ENCODE results near the gene NIBAN1. TPM values are rescaled to one million over a fixed set of nuclear protein-coding genes. Genes with fewer than 3 reads are reported as not detected.

The NIBAN1 gene
- polyA plus RNA-seq, 1 donor from 2014 or later, result 0.09 TPM

DNA sequence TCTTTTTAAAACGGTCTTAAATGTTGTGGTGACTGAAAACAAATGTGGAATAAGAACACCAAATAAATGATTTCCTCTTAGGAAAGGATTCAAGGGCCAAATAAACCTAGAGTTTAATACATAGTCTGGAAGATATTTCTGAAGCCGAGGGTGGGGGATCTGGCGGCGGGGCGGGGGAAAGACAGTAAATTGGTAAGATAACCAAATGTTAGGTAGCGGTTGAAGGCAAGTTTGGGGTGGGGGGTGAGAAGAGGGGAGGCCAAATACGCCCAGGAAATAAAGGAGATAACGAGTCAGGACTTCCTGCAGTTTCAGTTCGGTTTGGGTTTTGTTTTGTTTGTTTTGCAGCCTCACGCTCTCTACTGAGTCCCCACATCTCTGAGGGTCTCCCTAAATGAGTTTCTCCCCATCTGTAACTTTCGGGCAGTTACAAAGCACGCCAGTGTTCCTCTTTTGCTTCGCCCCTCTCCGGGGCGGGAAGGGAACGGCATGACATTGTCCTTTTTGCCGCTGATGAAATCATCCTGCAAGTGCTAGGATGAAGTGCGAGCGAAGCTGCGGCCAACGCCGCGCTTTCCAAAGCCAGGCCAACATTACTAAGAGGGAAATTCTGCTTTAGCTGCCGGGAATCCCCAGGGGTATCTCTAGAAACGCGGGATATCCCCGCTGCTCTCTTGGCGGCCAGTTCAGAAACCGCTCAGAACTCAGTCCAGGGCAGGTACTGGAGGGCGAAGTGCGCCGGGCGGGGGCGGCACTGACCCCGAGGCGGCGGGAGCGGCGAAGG, 844 bp downstream of the NIBAN1 start:
- peaks cover 48% of the 10 kb centered on the region for H3K27me3 ChIP-seq (ENCODE audit: insufficient read depth, low read depth, low read length)
- no peak overlapping the region for H2AFZ ChIP-seq (ENCODE audit: low read depth, low read length)
- TF ChIP-seq, protein P1, sequence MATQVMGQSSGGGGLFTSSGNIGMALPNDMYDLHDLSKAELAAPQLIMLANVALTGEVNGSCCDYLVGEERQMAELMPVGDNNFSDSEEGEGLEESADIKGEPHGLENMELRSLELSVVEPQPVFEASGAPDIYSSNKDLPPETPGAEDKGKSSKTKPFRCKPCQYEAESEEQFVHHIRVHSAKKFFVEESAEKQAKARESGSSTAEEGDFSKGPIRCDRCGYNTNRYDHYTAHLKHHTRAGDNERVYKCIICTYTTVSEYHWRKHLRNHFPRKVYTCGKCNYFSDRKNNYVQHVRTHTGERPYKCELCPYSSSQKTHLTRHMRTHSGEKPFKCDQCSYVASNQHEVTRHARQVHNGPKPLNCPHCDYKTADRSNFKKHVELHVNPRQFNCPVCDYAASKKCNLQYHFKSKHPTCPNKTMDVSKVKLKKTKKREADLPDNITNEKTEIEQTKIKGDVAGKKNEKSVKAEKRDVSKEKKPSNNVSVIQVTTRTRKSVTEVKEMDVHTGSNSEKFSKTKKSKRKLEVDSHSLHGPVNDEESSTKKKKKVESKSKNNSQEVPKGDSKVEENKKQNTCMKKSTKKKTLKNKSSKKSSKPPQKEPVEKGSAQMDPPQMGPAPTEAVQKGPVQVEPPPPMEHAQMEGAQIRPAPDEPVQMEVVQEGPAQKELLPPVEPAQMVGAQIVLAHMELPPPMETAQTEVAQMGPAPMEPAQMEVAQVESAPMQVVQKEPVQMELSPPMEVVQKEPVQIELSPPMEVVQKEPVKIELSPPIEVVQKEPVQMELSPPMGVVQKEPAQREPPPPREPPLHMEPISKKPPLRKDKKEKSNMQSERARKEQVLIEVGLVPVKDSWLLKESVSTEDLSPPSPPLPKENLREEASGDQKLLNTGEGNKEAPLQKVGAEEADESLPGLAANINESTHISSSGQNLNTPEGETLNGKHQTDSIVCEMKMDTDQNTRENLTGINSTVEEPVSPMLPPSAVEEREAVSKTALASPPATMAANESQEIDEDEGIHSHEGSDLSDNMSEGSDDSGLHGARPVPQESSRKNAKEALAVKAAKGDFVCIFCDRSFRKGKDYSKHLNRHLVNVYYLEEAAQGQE (IDR thresholded peaks at IDR 0.05; ENCODE audit: borderline replicate concordance), result no peak
- TF ChIP-seq EP300 (conservative IDR thresholded peaks at IDR 0.05; ENCODE audit: poor library complexity, severe bottlenecking), result no peak
- TF ChIP-seq POLR2AphosphoS5 (IDR thresholded peaks at IDR 0.05), result no peak
- no peak for TF ChIP-seq TAF1 (IDR thresholded peaks at IDR 0.05; ENCODE audit: low read depth)
- no peak for TF ChIP-seq SMC3 (conservative IDR thresholded peaks at IDR 0.05; ENCODE audit: poor library complexity)
- TF ChIP-seq, protein P2, sequence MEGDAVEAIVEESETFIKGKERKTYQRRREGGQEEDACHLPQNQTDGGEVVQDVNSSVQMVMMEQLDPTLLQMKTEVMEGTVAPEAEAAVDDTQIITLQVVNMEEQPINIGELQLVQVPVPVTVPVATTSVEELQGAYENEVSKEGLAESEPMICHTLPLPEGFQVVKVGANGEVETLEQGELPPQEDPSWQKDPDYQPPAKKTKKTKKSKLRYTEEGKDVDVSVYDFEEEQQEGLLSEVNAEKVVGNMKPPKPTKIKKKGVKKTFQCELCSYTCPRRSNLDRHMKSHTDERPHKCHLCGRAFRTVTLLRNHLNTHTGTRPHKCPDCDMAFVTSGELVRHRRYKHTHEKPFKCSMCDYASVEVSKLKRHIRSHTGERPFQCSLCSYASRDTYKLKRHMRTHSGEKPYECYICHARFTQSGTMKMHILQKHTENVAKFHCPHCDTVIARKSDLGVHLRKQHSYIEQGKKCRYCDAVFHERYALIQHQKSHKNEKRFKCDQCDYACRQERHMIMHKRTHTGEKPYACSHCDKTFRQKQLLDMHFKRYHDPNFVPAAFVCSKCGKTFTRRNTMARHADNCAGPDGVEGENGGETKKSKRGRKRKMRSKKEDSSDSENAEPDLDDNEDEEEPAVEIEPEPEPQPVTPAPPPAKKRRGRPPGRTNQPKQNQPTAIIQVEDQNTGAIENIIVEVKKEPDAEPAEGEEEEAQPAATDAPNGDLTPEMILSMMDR (IDR thresholded peaks at IDR 0.05; ENCODE audit: poor library complexity, severe bottlenecking), result no peak
- no peak for TF ChIP-seq RAD21 (conservative IDR thresholded peaks at IDR 0.05)
- TF ChIP-seq MXI1 (conservative IDR thresholded peaks at IDR 0.05; ENCODE audit: poor library complexity, severe bottlenecking), result no peak
- TF ChIP-seq EZH2 (IDR thresholded peaks at IDR 0.05; ENCODE audit: borderline replicate concordance, insufficient read depth, low read length, poor library complexity, severe bottlenecking), result no peak
- H3F3A ChIP-seq (ENCODE audit: insufficient read depth, low read length, poor library complexity, severe bottlenecking), result no peaks in the 10 kb centered on the region
- H3K9me2 ChIP-seq (ENCODE audit: insufficient read depth, low read length), result no peaks in the 10 kb centered on the region
- peak overlapping the region; percentile 63 for H3K4me2 ChIP-seq (ENCODE audit: low read length)
- no peaks in the 10 kb centered on the region for H4K20me1 ChIP-seq (ENCODE audit: insufficient read depth)
- no peaks in the 10 kb centered on the region for H3K79me2 ChIP-seq (replicated peaks; ENCODE audit: insufficient read depth, low read length)
- no peaks in the 10 kb centered on the region for H3K9me3 ChIP-seq (ENCODE audit: low read length)
- no peaks in the 10 kb centered on the region for H3K36me3 ChIP-seq (ENCODE audit: insufficient read depth, low read length)
- peak overlapping the region; percentile 35 for H3K9ac ChIP-seq (ENCODE audit: low read length)
- no peak overlapping the region for H3K27ac ChIP-seq (ENCODE audit: low read length)
- H3K4me3 ChIP-seq (ENCODE audit: low read length), result peak overlapping the region; percentile 66

DNA sequence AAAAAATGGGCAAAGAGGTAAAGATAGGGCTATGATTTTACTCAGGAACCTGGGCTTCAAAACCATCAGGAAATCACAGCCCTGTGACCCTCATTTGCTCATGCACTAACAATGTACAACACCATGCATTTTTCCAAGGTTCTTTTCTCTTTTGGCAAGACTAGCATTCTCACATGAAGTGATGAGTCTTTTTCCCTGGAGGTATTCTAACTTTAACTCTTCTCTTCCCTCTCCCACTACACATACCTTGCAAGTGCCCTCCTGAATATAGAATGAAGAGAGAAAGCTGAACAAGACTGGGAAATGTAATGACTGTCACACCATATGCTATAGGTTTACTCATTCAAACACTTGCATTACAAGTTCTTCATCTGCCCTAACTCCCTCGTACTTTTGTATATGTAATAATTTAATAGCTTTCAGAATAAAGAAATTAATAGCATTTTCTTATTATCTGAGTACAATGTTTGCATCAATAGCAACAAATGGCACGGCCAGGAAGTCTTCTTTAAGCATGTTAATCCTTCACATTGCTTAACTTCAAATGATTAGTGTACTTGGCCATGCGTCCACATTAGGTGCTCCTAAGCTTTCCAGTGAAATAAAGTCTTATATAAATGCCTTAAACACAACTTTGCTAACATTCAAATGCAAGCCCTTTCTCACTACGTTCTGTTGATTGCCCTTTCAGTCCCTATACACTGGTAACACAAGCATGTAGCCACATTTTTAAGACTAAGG, 1.8 kb downstream of the NIBAN1 start:
- H3K9ac ChIP-seq (ENCODE audit: low read length), result no peak overlapping the region

More for the DNA sequence above, 1.8 kb downstream of the NIBAN1 start:
- H3K27ac ChIP-seq (ENCODE audit: low read length), result no peak overlapping the region
- H3F3A ChIP-seq (ENCODE audit: insufficient read depth, low read length, poor library complexity, severe bottlenecking), result no peaks in the 10 kb centered on the region
- TF ChIP-seq MXI1 (conservative IDR thresholded peaks at IDR 0.05; ENCODE audit: poor library complexity, severe bottlenecking), result no peak
- no peak for TF ChIP-seq EP300 (conservative IDR thresholded peaks at IDR 0.05; ENCODE audit: poor library complexity, severe bottlenecking)
- TF ChIP-seq, protein P1 (IDR thresholded peaks at IDR 0.05; ENCODE audit: borderline replicate concordance), result no peak
- no peak for TF ChIP-seq RAD21 (conservative IDR thresholded peaks at IDR 0.05)
- no peak for TF ChIP-seq POLR2AphosphoS5 (IDR thresholded peaks at IDR 0.05)
- no peak for TF ChIP-seq SMC3 (conservative IDR thresholded peaks at IDR 0.05; ENCODE audit: poor library complexity)
- TF ChIP-seq TAF1 (IDR thresholded peaks at IDR 0.05; ENCODE audit: low read depth), result no peak
- TF ChIP-seq, protein P2 (IDR thresholded peaks at IDR 0.05; ENCODE audit: poor library complexity, severe bottlenecking), result no peak
- no peak for TF ChIP-seq EZH2 (IDR thresholded peaks at IDR 0.05; ENCODE audit: borderline replicate concordance, insufficient read depth, low read length, poor library complexity, severe bottlenecking)
- H3K4me3 ChIP-seq (ENCODE audit: low read length), result no peak overlapping the region
- no peaks in the 10 kb centered on the region for H4K20me1 ChIP-seq (ENCODE audit: insufficient read depth)
- H2AFZ ChIP-seq (ENCODE audit: low read depth, low read length), result no peak overlapping the region
- no peaks in the 10 kb centered on the region for H3K9me3 ChIP-seq (ENCODE audit: low read length)
- no peaks in the 10 kb centered on the region for H3K79me2 ChIP-seq (replicated peaks; ENCODE audit: insufficient read depth, low read length)
- H3K36me3 ChIP-seq (ENCODE audit: insufficient read depth, low read length), result no peaks in the 10 kb centered on the region
- H3K4me2 ChIP-seq (ENCODE audit: low read length), result no peak overlapping the region
- H3K9me2 ChIP-seq (ENCODE audit: insufficient read depth, low read length), result no peaks in the 10 kb centered on the region
- H3K27me3 ChIP-seq (ENCODE audit: insufficient read depth, low read depth, low read length), result peaks cover 48% of the 10 kb centered on the region

Measured in neural cell (in vitro differentiated cells).